Vagina (tissue), 2 donors: ENCODE results near the gene RBM7.

Experiments
- POLR2A ChIP-seq, 2 donors: fragments of 450-650 bp; IDR thresholded peaks; one replicate each; pipeline ENCODE4 v1.6.1; 2017; ENCODE audit warnings: antibody characterized with exemption in 2 of 2, mild to moderate bottlenecking in 2 of 2, moderate library complexity in 2 of 2
- TF ChIP-seq, protein P1 (sequence below), 3 experiments: fragments of 450-650 bp in 2 of 3; fragments of 200-600 bp in 1 of 3; sonication (generic) in 1 of 3; IDR thresholded peaks; one replicate each; pipeline ENCODE4 v1.5.1; 2017 to 2019; ENCODE audit warnings: antibody characterized with exemption in 3 of 3, mild to moderate bottlenecking in 2 of 3, moderate library complexity in 2 of 3

- TF ChIP-seq, protein P1, sequence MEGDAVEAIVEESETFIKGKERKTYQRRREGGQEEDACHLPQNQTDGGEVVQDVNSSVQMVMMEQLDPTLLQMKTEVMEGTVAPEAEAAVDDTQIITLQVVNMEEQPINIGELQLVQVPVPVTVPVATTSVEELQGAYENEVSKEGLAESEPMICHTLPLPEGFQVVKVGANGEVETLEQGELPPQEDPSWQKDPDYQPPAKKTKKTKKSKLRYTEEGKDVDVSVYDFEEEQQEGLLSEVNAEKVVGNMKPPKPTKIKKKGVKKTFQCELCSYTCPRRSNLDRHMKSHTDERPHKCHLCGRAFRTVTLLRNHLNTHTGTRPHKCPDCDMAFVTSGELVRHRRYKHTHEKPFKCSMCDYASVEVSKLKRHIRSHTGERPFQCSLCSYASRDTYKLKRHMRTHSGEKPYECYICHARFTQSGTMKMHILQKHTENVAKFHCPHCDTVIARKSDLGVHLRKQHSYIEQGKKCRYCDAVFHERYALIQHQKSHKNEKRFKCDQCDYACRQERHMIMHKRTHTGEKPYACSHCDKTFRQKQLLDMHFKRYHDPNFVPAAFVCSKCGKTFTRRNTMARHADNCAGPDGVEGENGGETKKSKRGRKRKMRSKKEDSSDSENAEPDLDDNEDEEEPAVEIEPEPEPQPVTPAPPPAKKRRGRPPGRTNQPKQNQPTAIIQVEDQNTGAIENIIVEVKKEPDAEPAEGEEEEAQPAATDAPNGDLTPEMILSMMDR (IDR thresholded peaks at IDR 0.05) = no peak
- TF ChIP-seq POLR2A (IDR thresholded peaks at IDR 0.05) = no peak
Measured at GRCh38 chr11:114432893-114433292, 32.4 kb downstream of the RBM7 start.
